HepG2 (cell line): ENCODE results near the gene CMIP. TPM values are rescaled to one million over a fixed set of nuclear protein-coding genes. Genes with fewer than 3 reads are reported as not detected.
A peak's percentile ranks its signal among the peaks of the same experiment; 100 is the strongest.

ENCODE experiments used
- ARID4A ChIP-seq: sonication (generic); formaldehyde crosslinking; IDR thresholded peaks from 2 replicates; pipeline ENCODE4 v1.5.0; 2020; ENCODE audit warnings: mild to moderate bottlenecking, missing genetic modification reagents, borderline replicate concordance
- DR1 ChIP-seq: sonication (generic); formaldehyde crosslinking; IDR thresholded peaks from 2 replicates; pipeline ENCODE4 v1.8.0; 2021; ENCODE audit warnings: mild to moderate bottlenecking, missing genetic modification reagents, inconsistent platforms
- EED ChIP-seq: sonication (generic); formaldehyde crosslinking; IDR thresholded peaks from 2 replicates; pipeline ENCODE4 v1.5.0; 2020; ENCODE audit warnings: mild to moderate bottlenecking, missing genetic modification reagents
- JUN ChIP-seq: sonication (generic); formaldehyde crosslinking; IDR thresholded peaks from 2 replicates; pipeline ENCODE4 v1.4.0; 2020; ENCODE audit warnings: mild to moderate bottlenecking, missing genetic modification reagents
- JUND ChIP-seq: sonication (generic); formaldehyde crosslinking; IDR thresholded peaks from 2 replicates; pipeline ENCODE4 v1.8.0; 2022; ENCODE audit warnings: mild to moderate bottlenecking, missing genetic modification reagents
- KMT2B ChIP-seq: IDR thresholded peaks from 2 replicates; pipeline ENCODE4 v1.6.1; 2016; ENCODE audit warnings: missing genetic modification reagents, missing compliant biosample characterization
- MLXIP ChIP-seq: sonication (generic); formaldehyde crosslinking; IDR thresholded peaks from 2 replicates; pipeline ENCODE4 v1.9.0; 2021; ENCODE audit warnings: missing genetic modification reagents, borderline replicate concordance
- SKI ChIP-seq: fragments of 450-650 bp; IDR thresholded peaks from one replicate; pipeline ENCODE4 v1.6.1; 2018; ENCODE audit warnings: mild to moderate bottlenecking; ENCODE audit not compliant: partially characterized antibody
- SOX6 ChIP-seq, 2 experiments: fragments of 450-650 bp in 1 of 2; sonication (generic) in 1 of 2; formaldehyde crosslinking in 1 of 2; IDR thresholded peaks; 2 replicates each; pipeline versions ENCODE4 v1.4.0 to v1.6.1; 2017 to 2020; ENCODE audit warnings: antibody characterized with exemption in 1 of 2, mild to moderate bottlenecking in 1 of 2, missing genetic modification reagents in 1 of 2
- UBTF ChIP-seq: sonication (generic); formaldehyde crosslinking; IDR thresholded peaks from 2 replicates; pipeline ENCODE4 v1.4.0; 2020; ENCODE audit warnings: mild to moderate bottlenecking, missing genetic modification reagents
- ZMAT3 ChIP-seq: sonication (generic); formaldehyde crosslinking; conservative IDR thresholded peaks from 2 replicates; pipeline ENCODE4 v1.7.0; 2021; ENCODE audit warnings: missing genetic modification reagents
- ZNF17 ChIP-seq: sonication (generic); formaldehyde crosslinking; IDR thresholded peaks from 2 replicates; pipeline ENCODE4 v1.5.0; 2020; ENCODE audit warnings: mild to moderate bottlenecking, missing genetic modification reagents
- ZNF224 ChIP-seq: sonication (generic); formaldehyde crosslinking; IDR thresholded peaks from 2 replicates; pipeline ENCODE4 v1.5.0; 2020; ENCODE audit warnings: mild to moderate bottlenecking, missing genetic modification reagents
- ZNF34 ChIP-seq: sonication (generic); formaldehyde crosslinking; IDR thresholded peaks from 2 replicates; pipeline ENCODE4 v1.4.0; 2020; ENCODE audit warnings: mild to moderate bottlenecking, missing genetic modification reagents, borderline replicate concordance
- ZNF362 ChIP-seq: sonication (generic); formaldehyde crosslinking; IDR thresholded peaks from 2 replicates; pipeline ENCODE4 v1.4.0; 2020; ENCODE audit warnings: missing genetic modification reagents, mild to moderate bottlenecking, borderline replicate concordance
- ZNF703 ChIP-seq: sonication (generic); formaldehyde crosslinking; IDR thresholded peaks from 2 replicates; pipeline ENCODE4 v1.5.1; 2020; ENCODE audit warnings: missing genetic modification reagents, mild to moderate bottlenecking, moderate library complexity, borderline replicate concordance
- polyA plus RNA-seq, 8 experiments: library from polyadenylated mRNA; depleted of rRNA in 3 of 8; stranded (reverse) in 7 of 8; unstranded in 1 of 8; fragments of >200 nt; fragmentation: Illumina TruSeq in 4 of 8; extraction: Trizol in 4 of 8; gene quantifications; 2 replicates each; pipeline versions ENCODE4 v1.2.1 to v1.2.3, GENCODE V29; 2011 to 2016; ENCODE audit warnings: low read depth in 4 of 8, missing spikeins in 1 of 8, mixed read lengths in 1 of 8; ENCODE audit not compliant: insufficient read depth in 1 of 8
- total RNA-seq, 5 experiments: library from RNA; depleted of rRNA; stranded (reverse); fragments of >200 nt; fragmentation: Illumina TruSeq; extraction: Trizol; gene quantifications; 2 replicates each; pipeline ENCODE4 v1.2.3, GENCODE V29; 2016; ENCODE audit warnings: low read depth in 1 of 5

Gene CMIP
- total and polyA plus RNA-seq, 2 of the 13 experiments (the other 11 are each of a cell fraction or from before 2014, with no cell fraction given), result 10.9 to 18.1 TPM

- TF ChIP-seq DR1 (CRISPR knock-in tag), result peak; percentile 68; the same call in 1 of the 2 replicates
- peak; percentile 42; the same call in 1 of the 2 replicates for TF ChIP-seq KMT2B (CRISPR knock-in tag)
- no peak for TF ChIP-seq SOX6 (IDR thresholded peaks at IDR 0.05)
- TF ChIP-seq SOX6 (CRISPR knock-in tag; IDR thresholded peaks at IDR 0.05), result peak; percentile 60
- no peak for TF ChIP-seq ZMAT3 (CRISPR knock-in tag)
- TF ChIP-seq MLXIP (CRISPR knock-in tag), result no peak
- TF ChIP-seq ZNF17, result no peak
- TF ChIP-seq ZNF703, result no peak
- TF ChIP-seq UBTF (CRISPR knock-in tag), result peak; percentile 84
- peak; percentile 52; the same call in 1 of the 2 replicates for TF ChIP-seq ZNF362
- TF ChIP-seq SKI, result peak; percentile 45
- TF ChIP-seq JUN (CRISPR knock-in tag), result no peak
- peak; percentile 43; the same call in 1 of the 2 replicates for TF ChIP-seq ZNF224 (CRISPR knock-in tag)
- 0 out of 2 replicates have a peak, but pooled peaks have one; percentile 57 for TF ChIP-seq ZNF34 (CRISPR knock-in tag)
- TF ChIP-seq JUND (CRISPR knock-in tag), result 0 out of 2 replicates have a peak, but pooled peaks have one; percentile 15
- peak; percentile 80 for TF ChIP-seq ARID4A (CRISPR knock-in tag)
- TF ChIP-seq EED (CRISPR knock-in tag), result no peak
These were observed 108.6 kb downstream of the CMIP start (continued) for GRCh38 chr16:81553080-81553813.
